ENCODE data around the gene TSPAN31.
"Not testable (repeated sequence)": the region's sequence is repeated elsewhere in the genome, so short reads cannot be mapped to it uniquely, and the experiment has no call there.

Gene TSPAN31

DNA sequence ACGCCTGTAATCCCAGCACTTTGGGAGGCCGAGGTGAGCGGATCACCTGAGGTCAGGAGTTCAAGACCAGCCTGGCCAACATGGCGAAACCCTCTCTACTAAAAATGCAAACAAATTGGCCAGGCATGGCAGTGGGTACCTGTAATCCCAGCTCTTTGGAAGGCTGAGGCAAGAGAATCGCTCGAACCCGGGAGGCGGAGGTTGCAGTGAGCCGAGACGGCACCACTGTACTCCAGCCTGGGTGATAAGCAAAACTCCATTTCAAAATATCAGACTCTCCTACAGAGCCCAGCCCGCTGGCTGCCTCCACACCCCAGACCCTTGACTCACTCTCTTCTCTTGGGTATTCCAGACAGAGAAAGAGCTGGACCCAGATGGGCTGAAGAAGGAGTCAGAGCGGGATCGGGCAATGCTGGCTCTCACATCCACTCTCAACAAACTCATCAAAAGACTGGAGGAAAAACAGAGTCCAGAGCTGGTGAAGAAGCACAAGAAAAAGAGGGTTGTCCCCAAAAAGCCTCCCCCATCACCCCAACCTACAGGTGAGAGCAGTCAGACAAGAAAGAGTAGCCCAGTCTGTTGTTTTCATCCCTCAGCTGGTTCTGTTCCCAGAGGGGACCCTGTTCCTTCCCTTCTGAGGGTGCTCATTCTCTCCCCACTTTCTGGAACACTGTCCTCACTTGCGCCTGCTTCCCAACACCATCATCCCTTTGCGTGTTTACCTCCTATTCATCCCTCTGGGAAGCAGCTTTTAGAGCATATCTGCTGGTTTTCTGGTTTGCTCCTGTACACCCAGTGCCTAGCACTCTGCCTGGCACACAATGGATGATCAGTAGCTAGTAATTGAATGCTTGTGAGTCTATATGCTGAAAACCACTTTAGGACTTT lies 26.0 kb upstream of the TSPAN31 start:
- H3K4me3 Mint-ChIP-seq = no peak overlapping the region
- H3K4me1 Mint-ChIP-seq = peaks cover 9% of the 10 kb centered on the region
- ATAC-seq = no peak
- H3K9me3 Mint-ChIP-seq = no peaks in the 10 kb centered on the region
- no peaks in the 10 kb centered on the region for H3K27me3 Mint-ChIP-seq
- H3K36me3 Mint-ChIP-seq = peaks cover 55% of the 10 kb centered on the region
- no peak overlapping the region for H3K27ac Mint-ChIP-seq

DNA sequence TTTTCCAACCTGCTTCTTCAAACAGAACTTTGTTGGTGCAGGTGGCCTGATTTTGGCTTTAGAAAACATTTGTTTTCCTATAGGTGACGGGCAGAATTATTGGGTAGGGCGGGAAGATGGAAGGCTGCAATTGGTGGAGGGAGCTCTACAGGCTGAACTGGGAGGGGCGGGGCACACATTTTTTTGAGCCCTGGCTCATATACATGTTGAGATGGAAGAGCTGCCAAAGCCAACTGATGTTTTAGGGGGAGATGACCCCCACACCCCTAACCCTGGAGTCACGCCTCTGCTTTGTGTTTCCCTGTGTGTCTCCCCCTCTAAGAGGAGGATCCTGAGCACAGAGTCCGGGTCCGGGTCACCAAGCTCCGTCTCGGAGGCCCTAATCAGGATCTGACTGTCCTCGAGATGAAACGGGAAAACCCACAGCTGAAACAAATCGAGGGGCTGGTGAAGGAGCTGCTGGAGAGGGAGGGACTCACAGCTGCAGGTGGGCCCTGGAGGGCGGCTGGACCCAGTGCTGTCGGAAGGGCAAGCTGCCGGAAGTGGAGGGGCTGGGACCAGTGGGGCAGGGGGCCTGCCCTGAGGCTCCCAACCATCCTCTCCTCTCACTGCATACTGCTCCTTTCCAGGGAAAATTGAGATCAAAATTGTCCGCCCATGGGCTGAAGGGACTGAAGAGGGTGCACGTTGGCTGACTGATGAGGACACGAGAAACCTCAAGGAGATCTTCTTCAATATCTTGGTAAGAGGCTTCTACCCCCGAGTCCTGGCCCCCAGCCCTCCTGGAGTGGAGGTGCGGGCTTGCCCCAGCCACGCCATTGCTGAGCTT lies 24.8 kb upstream of the TSPAN31 start:
- H3K4me1 Mint-ChIP-seq = peaks cover 20% of the 10 kb centered on the region
- H3K27ac Mint-ChIP-seq = no peak overlapping the region
- ATAC-seq = no peak

DNA sequence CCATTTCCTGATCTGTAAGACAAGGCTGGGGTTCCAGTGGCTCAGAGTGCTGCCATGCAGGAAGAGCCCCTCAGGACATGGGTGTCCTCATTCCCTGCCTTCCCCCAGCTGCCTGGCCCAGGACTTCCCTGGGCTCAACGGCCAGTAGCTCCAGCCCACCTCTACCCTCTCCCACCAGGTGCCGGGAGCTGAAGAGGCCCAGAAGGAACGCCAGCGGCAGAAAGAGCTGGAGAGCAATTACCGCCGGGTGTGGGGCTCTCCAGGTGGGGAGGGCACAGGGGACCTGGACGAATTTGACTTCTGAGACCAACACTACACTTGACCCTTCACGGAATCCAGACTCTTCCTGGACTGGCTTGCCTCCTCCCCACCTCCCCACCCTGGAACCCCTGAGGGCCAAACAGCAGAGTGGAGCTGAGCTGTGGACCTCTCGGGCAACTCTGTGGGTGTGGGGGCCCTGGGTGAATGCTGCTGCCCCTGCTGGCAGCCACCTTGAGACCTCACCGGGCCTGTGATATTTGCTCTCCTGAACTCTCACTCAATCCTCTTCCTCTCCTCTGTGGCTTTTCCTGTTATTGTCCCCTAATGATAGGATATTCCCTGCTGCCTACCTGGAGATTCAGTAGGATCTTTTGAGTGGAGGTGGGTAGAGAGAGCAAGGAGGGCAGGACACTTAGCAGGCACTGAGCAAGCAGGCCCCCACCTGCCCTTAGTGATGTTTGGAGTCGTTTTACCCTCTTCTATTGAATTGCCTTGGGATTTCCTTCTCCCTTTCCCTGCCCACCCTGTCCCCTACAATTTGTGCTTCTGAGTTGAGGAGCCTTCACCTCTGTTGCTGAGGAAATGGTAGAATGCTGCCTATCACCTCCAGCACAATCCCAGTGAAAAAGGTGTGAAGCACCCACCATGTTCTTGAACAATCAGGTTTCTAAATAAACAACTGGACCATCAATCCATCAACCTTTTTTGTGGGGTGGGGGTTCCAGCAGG lies 23.9 kb upstream of the TSPAN31 start:
- H3K9me3 Mint-ChIP-seq = no peaks in the 10 kb centered on the region
- no peak for ATAC-seq
- peaks cover 24% of the 10 kb centered on the region for H3K4me1 Mint-ChIP-seq
- no peak overlapping the region for H3K27ac Mint-ChIP-seq
- peaks cover 57% of the 10 kb centered on the region for H3K36me3 Mint-ChIP-seq
- H3K27me3 Mint-ChIP-seq = no peaks in the 10 kb centered on the region
- no peak overlapping the region for H3K4me3 Mint-ChIP-seq

More for the DNA sequence above, 24.8 kb upstream of the TSPAN31 start:
- no peaks in the 10 kb centered on the region for H3K27me3 Mint-ChIP-seq
- no peak overlapping the region for H3K4me3 Mint-ChIP-seq
- H3K9me3 Mint-ChIP-seq = no peaks in the 10 kb centered on the region
- peaks cover 58% of the 10 kb centered on the region for H3K36me3 Mint-ChIP-seq

DNA sequence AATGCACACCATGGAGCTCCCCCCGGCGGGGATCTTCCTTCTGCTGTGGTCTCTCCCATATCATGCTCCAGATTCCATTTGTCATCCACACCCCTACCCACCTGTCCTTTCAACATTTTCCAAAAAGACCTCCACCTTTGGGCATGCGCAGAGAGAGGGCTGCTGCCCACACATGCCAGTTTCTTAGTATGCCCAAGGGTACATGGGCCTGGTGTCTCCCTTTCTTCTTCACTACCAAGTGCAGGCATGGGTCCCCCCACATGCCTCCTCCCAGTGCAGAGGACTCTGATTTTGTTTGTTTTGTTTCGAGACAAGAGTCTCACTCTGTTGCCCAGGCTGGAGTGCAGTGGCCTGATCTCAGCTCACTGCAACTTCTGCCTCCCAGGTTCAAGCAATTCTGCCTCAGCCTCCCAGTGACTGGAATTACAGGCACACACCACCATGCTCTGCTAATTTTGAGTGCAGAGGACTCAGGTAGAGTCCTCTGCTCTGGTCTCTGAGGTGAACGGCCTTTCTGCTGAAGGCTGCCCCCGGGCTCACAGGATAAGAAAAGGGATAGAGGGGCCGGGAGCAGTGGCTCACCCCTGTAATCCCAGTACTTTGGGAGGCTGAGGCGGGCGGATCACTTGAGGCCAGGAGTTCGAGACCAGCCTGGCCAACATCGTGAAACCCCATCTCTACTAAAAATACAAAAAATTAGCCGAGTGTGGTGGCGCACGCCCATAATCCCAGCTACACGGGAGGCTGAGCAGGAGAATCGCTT lies 22.8 kb upstream of the TSPAN31 start:
- not testable (repeated sequence) for H3K27ac Mint-ChIP-seq, ATAC-seq, H3K27me3 Mint-ChIP-seq, H3K9me3 Mint-ChIP-seq, H3K4me3 Mint-ChIP-seq
- Mint-ChIP-seq H3K4me1 (peaks cover 26% of the 10 kb centered on the region), H3K36me3 (peaks cover 57% of the 10 kb centered on the region)

DNA sequence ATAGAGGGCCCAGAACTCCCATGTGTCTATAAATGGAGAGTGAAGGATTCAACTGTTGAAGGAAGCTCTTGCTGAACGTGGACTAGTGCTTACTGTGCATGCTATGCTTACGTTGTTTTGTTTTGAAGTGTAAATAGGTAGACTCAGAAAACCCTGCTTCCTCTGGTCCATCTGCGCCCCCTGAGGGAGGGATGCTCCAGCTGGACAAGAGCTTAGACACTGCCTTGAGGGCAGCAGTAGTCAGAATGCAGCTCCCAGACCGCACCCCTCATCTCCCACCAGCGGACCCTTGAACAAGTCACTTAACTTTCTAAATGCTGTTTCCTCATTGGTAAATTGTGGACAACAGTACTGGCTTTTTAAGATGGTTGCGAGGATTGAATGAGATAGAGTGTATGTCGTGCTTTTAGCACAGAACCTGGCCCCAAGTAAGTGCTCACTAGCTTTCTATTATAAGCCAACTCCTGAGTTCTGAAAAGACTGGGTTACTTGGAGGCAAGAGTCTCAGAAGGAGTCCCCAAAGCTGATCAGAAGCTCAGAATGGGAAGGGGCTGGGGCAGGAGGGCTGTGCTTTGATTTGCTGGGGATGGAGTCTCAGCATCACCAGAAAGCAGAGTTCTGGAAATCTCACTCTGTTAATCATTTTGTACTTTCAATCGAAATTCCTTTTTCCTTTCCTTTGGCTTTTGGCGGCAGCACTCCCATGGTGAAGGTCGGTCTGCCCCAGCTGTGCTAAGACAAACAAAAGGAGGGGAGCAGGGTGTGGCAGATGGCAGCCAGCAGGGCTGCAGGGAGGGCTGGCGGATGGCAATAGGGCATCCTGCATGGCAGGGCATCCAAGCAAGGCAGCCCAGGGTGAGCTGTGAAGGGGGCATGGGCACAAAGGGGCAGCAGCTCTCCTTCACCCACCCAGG lies 21.9 kb upstream of the TSPAN31 start:
- H3K27ac Mint-ChIP-seq = peak overlapping the region; percentile 38
- H3K36me3 Mint-ChIP-seq = peaks cover 60% of the 10 kb centered on the region
- H3K9me3 Mint-ChIP-seq = no peaks in the 10 kb centered on the region
- no peaks in the 10 kb centered on the region for H3K27me3 Mint-ChIP-seq
- no peak overlapping the region for H3K4me3 Mint-ChIP-seq
- H3K4me1 Mint-ChIP-seq = peaks cover 26% of the 10 kb centered on the region
- ATAC-seq = no peak

DNA sequence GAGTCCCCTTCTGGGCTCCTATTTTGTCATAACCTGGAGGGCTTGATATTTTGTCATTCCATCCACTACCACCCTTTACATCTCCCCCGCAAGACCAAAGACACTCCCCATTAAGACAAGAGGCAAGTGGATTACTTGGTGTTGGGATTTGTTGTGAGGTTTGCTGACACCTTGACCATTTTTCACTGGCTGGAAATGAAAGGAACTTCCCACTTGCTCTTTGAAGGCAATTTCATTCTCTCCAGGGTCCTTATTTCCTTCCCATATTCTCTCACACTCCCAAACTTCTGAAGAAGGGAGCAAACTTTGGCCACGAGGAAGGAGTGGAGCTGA lies 21.2 kb upstream of the TSPAN31 start:
- H3K4me1 Mint-ChIP-seq = peaks cover 26% of the 10 kb centered on the region
- peaks cover 60% of the 10 kb centered on the region for H3K36me3 Mint-ChIP-seq
- no peaks in the 10 kb centered on the region for H3K9me3 Mint-ChIP-seq
- no peaks in the 10 kb centered on the region for H3K27me3 Mint-ChIP-seq
- no peak for ATAC-seq
- no peak overlapping the region for H3K4me3 Mint-ChIP-seq
- peak overlapping the region; percentile 38 for H3K27ac Mint-ChIP-seq

DNA sequence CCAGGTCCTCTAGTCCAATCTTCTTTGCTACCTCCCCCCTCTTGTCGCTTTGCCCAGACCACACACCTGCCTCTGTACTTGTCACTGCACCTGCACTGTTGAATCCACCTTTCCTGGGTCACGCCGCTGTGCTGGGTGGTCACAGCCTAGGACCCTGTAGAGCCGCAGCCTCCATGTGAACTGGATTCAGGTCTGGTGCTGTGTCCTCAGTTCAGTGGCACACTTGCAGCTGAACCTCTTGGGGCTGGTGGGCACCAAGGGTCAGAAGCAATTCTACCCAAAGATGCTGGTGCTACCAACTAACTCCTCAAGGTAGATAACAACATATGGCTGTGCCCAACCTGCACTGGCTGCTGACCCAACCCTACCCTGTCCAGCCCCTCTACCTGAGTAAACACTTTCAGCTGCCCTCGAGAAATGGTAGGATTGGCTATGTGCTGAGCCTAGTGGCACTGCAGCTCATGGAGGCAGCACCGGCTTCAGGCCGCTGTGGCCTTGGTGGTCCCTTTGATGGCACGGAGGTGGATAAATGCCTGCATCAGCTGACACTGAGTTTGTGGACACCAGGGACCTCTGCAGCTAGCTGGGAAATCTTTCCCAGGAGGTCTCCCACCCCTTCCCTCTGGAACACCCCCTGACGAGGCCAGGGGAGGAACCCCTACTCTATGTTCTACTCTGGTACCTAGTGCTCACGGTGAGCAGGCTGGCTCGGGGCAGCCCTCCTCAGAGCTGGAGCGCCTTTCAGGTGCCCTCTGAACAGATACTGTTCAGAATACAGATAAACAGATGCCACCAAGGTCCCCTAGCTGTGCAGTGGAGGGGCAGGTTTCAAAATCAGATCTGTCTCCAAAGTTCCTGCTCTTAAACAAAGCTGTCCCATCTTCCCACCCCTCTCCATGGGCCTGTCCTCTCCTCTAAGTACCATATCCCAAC lies 20.6 kb upstream of the TSPAN31 start:
- H3K9me3 Mint-ChIP-seq = no peaks in the 10 kb centered on the region
- no peaks in the 10 kb centered on the region for H3K27me3 Mint-ChIP-seq
- no peak overlapping the region for H3K4me3 Mint-ChIP-seq
- no peak for ATAC-seq
- H3K4me1 Mint-ChIP-seq = peaks cover 26% of the 10 kb centered on the region
- peak overlapping the region; percentile 38 for H3K27ac Mint-ChIP-seq
- peaks cover 58% of the 10 kb centered on the region for H3K36me3 Mint-ChIP-seq

DNA sequence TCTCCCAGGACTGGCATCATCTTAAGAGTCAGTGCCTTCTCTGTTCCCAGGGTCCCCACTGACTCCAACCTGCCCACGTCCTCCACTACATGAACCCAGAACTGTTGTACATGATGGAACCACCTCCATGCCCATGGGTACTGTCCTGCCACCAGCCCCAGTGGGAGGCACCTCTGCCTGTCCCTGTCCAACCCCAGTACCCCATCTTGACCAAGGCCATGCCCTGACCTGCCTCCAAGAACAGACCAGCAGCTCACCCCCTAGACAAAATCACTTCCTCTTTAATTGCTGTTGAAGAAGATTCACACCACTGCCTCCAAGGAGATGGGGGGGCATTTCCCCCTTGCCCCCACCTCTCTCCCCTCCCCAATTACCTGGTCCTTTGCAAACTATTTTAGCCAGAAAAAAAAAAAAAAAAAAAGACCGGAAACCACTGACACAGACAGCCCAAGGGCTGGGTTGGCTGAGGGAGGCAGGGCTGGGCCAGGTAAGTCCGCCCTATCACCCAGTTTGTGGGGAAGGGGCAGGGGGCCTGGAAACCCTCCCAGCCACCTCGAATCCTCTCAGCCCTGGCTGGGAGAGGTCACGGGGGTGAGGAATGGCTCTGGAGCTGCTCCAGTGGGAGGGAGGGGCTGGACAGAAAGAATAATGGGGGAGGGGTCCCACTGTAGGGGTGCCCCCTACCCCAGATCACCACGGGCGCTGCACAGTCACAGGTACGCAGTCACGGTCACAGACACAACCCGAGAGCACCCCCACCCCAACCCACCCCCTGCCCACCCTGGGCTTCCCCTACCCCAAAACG lies 19.7 kb upstream of the TSPAN31 start:
- peak overlapping the region; percentile 40 for H3K4me3 Mint-ChIP-seq
- no peaks in the 10 kb centered on the region for H3K27me3 Mint-ChIP-seq
- peaks cover 52% of the 10 kb centered on the region for H3K36me3 Mint-ChIP-seq
- H3K4me1 Mint-ChIP-seq = peaks cover 26% of the 10 kb centered on the region
- ATAC-seq = peak; percentile 28
- no peaks in the 10 kb centered on the region for H3K9me3 Mint-ChIP-seq
- H3K27ac Mint-ChIP-seq = peak overlapping the region; percentile 69

DNA sequence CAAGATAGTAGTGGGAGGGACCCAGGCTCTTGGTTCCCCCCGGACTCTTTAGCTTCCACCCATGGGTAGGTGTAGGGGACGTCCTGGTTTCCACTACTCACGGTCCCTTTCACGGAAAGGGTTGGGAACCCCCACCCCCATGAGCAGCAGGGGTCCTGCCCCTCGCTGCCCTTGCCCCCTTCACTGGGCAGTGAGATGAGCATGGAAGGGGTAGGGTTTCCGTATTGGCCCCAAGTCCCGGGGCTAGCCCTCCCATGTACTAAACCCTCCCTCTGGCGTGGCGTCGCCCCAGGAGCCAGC lies 19.0 kb upstream of the TSPAN31 start:
- Mint-ChIP-seq H3K4me3 (peak overlapping the region; percentile 75), H3K9me3 (no peaks in the 10 kb centered on the region), H3K4me1 (peaks cover 26% of the 10 kb centered on the region), H3K36me3 (peaks cover 50% of the 10 kb centered on the region), H3K27ac (peak overlapping the region; percentile 69), H3K27me3 (no peaks in the 10 kb centered on the region)
- no peak for ATAC-seq

DNA sequence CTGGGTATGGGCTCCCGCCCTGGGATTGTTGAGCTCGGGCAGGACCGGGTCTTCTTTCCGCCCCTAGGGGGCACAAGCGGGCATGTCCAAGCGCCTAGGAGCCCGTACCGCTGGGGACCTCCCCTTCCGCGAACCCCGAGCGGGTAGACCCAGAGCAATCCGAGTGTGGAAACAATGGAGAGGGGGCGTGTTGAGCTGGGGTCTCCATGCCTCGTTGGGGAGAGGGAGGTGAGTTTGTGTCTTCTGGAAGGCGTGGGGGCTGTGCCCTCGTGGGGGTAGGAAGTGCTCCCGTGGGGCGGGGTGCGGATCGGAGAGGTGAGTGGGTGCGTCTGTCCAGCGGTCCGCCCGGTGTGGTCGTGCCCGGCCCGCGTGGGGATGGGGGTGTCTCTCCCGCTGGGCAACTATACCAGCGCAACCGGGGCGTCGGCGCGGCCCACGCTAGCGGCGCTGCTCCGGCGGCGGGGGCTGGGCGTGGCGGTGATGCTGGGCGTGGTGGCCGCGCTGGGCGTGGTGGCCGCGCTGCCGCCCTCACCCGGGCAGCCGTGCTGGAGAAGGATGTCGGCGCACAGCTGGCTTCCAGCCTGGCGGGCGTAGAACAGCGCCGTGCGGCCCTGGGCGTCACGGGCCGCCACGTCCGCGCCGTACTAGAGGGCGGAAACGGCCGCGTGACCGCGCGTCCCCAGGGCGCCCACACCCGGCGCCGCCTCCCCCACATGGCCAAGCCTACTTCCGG lies 18.5 kb upstream of the TSPAN31 start:
- no peaks in the 10 kb centered on the region for H3K27me3 Mint-ChIP-seq
- peak overlapping the region; percentile 69 for H3K27ac Mint-ChIP-seq
- no peaks in the 10 kb centered on the region for H3K9me3 Mint-ChIP-seq
- H3K36me3 Mint-ChIP-seq = peaks cover 50% of the 10 kb centered on the region
- H3K4me3 Mint-ChIP-seq = peak overlapping the region; percentile 75
- ATAC-seq = peak; percentile 72
- H3K4me1 Mint-ChIP-seq = peaks cover 26% of the 10 kb centered on the region

DNA sequence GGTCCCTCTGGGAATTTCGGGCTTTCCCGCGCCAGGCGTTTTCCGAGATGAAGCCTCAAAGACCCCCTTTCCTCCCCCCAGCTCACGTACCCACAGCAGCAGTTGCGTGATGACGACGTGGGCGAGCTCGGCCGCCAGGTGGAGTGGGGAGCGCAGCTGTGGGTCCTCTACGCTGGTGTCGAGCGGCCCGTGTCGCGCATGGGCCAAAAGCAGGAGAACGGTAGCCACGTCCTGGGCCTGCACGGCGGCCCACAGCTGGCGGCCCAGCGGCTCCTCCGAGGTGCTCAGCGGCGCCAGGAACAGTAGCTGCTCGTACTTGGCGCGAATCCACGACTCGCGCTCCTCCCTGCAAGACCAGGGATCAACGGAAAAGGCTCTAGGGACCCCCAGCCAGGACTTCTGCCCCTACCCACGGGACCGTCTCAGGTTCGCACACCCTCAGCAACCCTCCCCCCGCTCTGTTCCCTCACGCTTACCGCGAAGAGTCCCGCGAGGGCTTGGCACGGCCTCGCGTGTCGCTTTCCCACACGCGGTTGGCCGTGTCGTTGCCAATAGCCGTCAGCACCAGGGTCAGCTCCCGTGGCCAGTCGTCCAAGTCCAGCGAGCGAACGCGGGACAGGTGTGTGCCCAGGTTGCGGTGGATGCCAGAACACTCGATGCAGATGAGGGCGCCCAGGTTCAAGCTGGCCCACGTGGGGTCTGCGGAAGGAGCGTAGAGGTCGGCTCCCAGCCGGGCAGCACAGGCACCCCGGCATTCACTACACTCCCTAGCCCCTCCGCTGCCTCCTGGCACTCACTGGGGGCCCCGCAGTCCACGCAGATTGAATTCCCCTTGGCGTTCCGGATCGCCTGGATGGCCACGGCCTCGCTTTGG lies 17.7 kb upstream of the TSPAN31 start:
- ATAC-seq = no peak
- Mint-ChIP-seq H3K9me3 (no peaks in the 10 kb centered on the region), H3K4me1 (peaks cover 26% of the 10 kb centered on the region), H3K27ac (no peak overlapping the region), H3K36me3 (peaks cover 51% of the 10 kb centered on the region), H3K27me3 (no peaks in the 10 kb centered on the region), H3K4me3 (no peak overlapping the region)

All from stimulated activated memory B cell treated with anti-CD40 and anti-IgM and Interleukin-4, amounts not matched to agents 10 μg/mL and 1 μg/mL and 100 μg/mL, for 72 hours (primary cell).